SKM-1 treated with dmso at 0.1 percent for 144 hours (cell line): ENCODE data around the gene MRPL52.

ENCODE experiments used
- DNase-seq: peaks from one replicate; lab custom pipeline; 2025; ENCODE audit not compliant: unreplicated experiment; lab: John Stamatoyannopoulos, UW

MRPL52 gene

DNA sequence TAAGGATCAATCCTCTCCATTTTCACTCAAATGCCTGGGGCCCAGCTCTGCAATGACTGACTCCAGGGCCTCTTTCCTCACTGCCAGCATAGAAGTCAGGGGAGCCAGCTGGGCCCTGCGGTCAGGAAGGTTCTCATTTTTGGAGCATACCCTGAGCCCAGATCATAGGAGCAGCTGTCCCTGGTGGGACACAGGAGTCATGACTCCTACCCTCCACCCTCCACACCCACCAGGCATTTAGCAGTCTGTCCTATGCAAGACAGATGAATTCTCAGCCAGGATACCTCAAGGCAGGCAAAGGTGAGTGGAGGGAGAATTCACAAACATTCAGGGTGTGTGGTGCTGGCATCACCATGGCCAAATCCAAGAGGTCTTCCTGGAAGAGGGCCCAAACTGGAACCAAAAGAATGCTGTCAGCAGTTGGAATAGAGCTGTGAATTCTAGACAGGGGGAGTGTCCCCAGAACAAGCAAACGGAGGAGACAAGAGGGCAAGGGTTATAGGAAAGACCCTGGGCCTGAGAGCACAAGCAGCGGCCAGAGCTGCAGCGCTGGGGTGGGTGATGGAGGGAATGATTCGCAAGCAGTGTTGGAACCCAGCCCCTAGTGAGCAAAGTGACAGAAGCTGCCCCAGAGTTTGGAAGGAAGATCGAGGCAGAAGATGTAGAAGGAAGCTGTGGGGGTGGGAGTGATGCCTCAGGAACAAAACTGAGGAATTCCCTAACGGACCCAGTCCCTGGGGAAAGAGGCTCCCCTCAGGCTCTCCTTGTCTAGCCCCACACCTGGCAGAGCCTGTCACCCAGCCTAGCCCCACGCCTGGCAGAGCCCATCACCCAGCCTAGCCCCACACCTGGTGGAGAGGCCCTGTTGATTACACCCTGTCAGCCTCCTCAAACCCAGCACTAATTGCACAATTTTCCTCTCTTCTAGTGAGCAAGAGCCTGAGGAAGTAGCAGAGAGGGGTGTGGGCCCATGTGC lies 48.9 kb downstream of the MRPL52 start:
- DNase-seq: no peak

DNA sequence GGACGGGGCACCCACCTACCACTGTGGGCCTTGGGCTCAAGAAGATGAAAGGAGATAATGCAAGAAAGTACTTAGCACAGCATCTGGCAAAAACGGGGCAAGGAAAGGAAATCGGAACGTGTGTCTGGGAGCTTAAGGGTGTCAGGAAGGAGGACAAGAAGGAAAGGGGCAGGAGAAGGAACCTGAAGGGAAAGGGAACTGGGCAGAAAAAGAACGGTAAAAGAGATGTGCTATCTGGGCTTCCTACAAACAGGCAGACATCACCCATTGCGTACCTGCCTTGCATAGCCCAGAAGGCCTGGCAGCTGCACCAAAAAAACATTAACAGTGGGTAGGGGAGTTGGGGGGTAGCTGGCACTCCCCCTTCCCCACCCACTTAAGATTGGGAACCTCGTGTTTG lies 52.4 kb downstream of the MRPL52 start:
- DNase-seq: no peak

- DNase-seq: no peak
Measured at GRCh38 chr14:22882529-22883172, 53.0 kb downstream of the MRPL52 start.

DNA sequence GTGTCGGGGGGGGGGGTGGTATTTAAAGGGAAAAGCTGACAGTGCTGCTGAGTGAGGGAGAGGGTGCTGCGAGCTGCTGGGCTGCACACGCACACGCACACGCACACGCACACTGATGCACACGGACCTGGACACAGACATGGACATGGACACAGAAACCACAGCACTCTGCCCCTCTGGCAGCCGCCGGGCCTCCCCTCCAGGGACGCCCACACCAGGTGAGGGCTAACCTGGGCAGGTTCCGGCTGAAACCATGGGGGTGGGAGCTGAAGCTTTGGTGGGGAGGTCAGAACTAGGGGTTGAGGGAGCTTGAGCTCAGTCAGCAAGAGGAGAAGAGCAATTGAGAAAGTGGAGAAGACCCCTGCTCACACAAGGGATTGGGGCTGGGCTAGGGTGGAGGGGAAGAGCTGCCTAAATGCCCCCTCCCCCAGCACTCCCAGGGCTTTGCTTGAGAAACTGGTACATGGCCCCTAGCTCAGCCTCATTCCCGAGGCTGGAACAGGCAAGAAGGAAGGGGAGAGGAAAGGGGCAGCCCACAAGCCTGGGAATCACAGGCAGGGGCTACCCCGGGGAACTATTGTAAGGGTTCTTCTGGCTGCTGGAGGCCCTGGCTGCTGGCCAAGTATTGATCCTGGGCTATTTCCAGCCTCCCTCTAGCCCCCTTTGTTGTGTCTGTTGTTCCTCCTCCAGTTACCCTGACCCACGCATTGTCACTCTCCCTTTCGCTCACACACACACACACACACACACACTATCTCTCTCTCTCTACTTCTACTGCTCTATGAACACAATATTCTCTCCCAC lies 53.7 kb downstream of the MRPL52 start, which contains the start of gene REM2:
Gene REM2, plus strand, starts transcription at position 50 of the 804 bp plus-strand sequence. Its CDS starts 66 bp downstream, at position 116.
- no peak for DNase-seq

GRCh38 chr14:22884076-22884737 lies 54.5 kb downstream of the MRPL52 start:
- DNase-seq: no peak
